Pancreas (tissue), 10 donors: ENCODE measurements around the gene ADRM1. TPM values are rescaled to one million over a fixed set of nuclear protein-coding genes. Genes with fewer than 3 reads are reported as not detected.
A peak's percentile ranks its signal among the peaks of the same experiment; 100 is the strongest.

Source experiments
- ATAC-seq, 4 donors: fragments of 200-7000 bp; cut with Tn5 transposase; one replicate each; pipeline versions ENCODE4 v1.8.0 to v1.9.1; 2020; ENCODE audit warnings: mild to moderate bottlenecking in 4 of 4, moderate library complexity in 4 of 4
- DNase-seq, 6 donors: peaks; one replicate each; pipeline ENCODE4 v3.0.0-alpha.2; 2020
- FAIRE-seq: peaks from 2 replicates; lab custom pipeline; 2012; peaks lifted over from hg19 to GRCh38; lab: Jason Lieb, UNC
- H3K27ac ChIP-seq, 4 donors: fragments of 200-600 bp; sonication (generic); 1 replicate in 3 of 4; 2 replicates in 1 of 4; pipeline versions ENCODE4 v1.5.0 to v1.8.0; 2020
- H3K27me3 ChIP-seq, 4 donors: fragments of 200-600 bp; one replicate each; pipeline ENCODE4 v1.8.0; 2021
- H3K36me3 ChIP-seq, 3 donors: fragments of 200-600 bp; sonication (generic) in 1 of 3; one replicate each; pipeline versions ENCODE4 v1.5.0 to v1.8.0; 2020 to 2021
- H3K4me1 ChIP-seq, 3 donors: fragments of 200-600 bp; one replicate each; pipeline ENCODE4 v1.8.0; 2021
- H3K4me3 ChIP-seq, 4 donors: fragments of 200-600 bp; sonication (generic) in 2 of 4; one replicate each; pipeline versions ENCODE4 v1.5.0 to v1.8.0; 2020 to 2021
- H3K9me3 ChIP-seq, 4 donors: fragments of 200-600 bp; one replicate each; pipeline ENCODE4 v1.8.0; 2021
- WGBS, 2 donors: extraction: QIAGEN DNeasy Blood & Tissue Kit; methylation state at CpG; one replicate each; pipeline ENCODE4 v1.1.7; 2013; 5-methylcytosine and 5-hydroxymethylcytosine counted together
- intact Hi-C, 3 donors: fragments of 100-400 bp; cut with DNase I; formaldehyde crosslinking; loops; one replicate each; pipeline versions ENCODE4 v1.11.1 to v1.14.2; 2022
- polyA plus RNA-seq, 2 donors: library from polyadenylated mRNA; stranded (reverse); fragments of 200-250 nt; gene quantifications; one replicate each; pipeline ENCODE4 v1.2.3, GENCODE V29; 2013
- total RNA-seq, 6 donors: library from RNA; stranded (reverse); fragmentation: NEBNext Ultra II Directional in 4 of 6; extraction: Animal tissue kit (Norgen Biotek cat#: 25700) in 4 of 6; gene quantifications; one replicate each; pipeline versions ENCODE4 v1.2.1 to v1.2.4, GENCODE V29; 2021 to 2023
- TF ChIP-seq, protein P1 (sequence below), 4 donors: fragments of 200-600 bp; sonication (generic) in 3 of 4; IDR thresholded peaks; one replicate each; pipeline versions ENCODE4 v1.5.0 to v1.8.0; 2021; ENCODE audit warnings: antibody characterized with exemption in 4 of 4
- donor health status: healthy with polysubstance abuse.
- donor health status: DM: no; HTN: no; CAD: no; lungs with moderate emphysema.
- donor health status: DM: no; HTN: no; CAD: no.
- donor health status: control.
- donor health status: control.
- donor health status: Bipolar disorder and iron deficiency.
- donor health status: DM: yes; HTN: yes; CAD: no.
- donor health status: DM: no; HTN: no; CAD: no.
- donor health status: DM: no; HTN: no; CAD: no.
- donor health status: DM: yes; HTN: yes; CAD: no.

The ADRM1 gene
- total and polyA plus RNA-seq, 8 donors, result 33.3 to 76.0 (median 41.7) TPM

DNA sequence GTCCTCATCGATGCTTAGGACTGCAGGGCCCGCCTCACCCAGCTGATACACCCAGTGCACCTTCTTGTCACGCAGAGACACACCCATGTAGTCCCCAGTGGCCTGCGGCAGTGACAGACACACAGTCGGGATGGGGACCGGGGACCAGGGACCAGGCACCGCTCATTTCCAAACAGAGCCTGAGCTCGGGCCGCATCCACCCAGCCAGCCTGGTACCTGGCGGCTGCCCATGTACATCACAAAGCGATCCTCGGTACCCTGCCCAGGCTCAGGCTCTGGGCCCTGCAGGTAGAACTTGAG is 11.5 kb downstream of the ADRM1 start:
- intact Hi-C loops, result no loop called here
- H3K27ac ChIP-seq, result no peak overlapping the region
- TF ChIP-seq, protein P1, sequence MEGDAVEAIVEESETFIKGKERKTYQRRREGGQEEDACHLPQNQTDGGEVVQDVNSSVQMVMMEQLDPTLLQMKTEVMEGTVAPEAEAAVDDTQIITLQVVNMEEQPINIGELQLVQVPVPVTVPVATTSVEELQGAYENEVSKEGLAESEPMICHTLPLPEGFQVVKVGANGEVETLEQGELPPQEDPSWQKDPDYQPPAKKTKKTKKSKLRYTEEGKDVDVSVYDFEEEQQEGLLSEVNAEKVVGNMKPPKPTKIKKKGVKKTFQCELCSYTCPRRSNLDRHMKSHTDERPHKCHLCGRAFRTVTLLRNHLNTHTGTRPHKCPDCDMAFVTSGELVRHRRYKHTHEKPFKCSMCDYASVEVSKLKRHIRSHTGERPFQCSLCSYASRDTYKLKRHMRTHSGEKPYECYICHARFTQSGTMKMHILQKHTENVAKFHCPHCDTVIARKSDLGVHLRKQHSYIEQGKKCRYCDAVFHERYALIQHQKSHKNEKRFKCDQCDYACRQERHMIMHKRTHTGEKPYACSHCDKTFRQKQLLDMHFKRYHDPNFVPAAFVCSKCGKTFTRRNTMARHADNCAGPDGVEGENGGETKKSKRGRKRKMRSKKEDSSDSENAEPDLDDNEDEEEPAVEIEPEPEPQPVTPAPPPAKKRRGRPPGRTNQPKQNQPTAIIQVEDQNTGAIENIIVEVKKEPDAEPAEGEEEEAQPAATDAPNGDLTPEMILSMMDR (IDR thresholded peaks at IDR 0.05), result no peak
- H3K27me3 ChIP-seq, result no peaks in the 10 kb centered on the region
- no peaks in the 10 kb centered on the region for H3K9me3 ChIP-seq
- DNase-seq, result no peak
- 91 to 96% methylated on average over 12 of the region's 12 CpGs for WGBS, 2 donors
- H3K4me3 ChIP-seq, result no peak overlapping the region
- FAIRE-seq, result no peak
- no peaks in the 10 kb centered on the region for H3K4me1 ChIP-seq
- ATAC-seq, result no peak
- H3K36me3 ChIP-seq, result peaks cover 4 to 57% (median 5%) of the 10 kb centered on the region in 3 donors

DNA sequence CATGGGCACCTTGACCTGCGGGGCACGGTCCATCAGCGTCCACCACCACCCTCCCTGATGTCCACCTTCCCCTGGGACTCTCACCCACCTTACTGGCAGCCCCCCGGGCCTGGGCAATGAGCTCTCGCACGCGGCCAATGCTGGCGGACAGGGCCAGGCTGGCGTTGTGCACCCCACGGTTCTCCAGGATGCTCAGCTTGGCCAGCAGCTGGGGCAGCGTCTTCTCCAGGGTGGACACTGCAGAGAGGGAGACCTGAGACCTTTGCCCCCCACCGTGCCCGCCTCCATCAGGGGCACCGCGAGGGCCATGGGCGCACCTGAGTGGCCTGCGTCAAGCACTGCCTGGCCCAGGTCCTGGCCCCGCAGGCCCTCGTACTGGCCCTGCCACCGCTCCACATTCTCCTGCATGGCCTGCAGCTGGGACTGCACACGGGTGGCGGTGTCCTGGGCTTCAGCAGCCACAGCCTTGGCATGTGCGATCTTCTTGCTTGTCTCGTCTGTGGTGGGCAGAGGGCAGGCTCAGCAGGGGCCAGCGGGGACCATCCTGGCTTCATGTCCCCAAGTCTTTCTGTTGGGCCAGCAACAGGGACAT is 12.0 kb downstream of the ADRM1 start:
- Histone ChIP-seq H3K4me1 (no peaks in the 10 kb centered on the region), H3K27ac (no peak overlapping the region), H3K4me3 (no peak overlapping the region), H3K9me3 (no peaks in the 10 kb centered on the region), H3K27me3 (no peaks in the 10 kb centered on the region), H3K36me3 (peaks cover 4 to 57% (median 5%) of the 10 kb centered on the region in 3 donors)
- FAIRE-seq (no peak), DNase-seq (no peak), ATAC-seq (no peak)
- TF ChIP-seq, protein P1 (IDR thresholded peaks at IDR 0.05), result no peak
- intact Hi-C loops, result no loop called here
- WGBS, 2 donors, result 93 to 94% methylated on average over 25 of the region's 25 CpGs

DNA sequence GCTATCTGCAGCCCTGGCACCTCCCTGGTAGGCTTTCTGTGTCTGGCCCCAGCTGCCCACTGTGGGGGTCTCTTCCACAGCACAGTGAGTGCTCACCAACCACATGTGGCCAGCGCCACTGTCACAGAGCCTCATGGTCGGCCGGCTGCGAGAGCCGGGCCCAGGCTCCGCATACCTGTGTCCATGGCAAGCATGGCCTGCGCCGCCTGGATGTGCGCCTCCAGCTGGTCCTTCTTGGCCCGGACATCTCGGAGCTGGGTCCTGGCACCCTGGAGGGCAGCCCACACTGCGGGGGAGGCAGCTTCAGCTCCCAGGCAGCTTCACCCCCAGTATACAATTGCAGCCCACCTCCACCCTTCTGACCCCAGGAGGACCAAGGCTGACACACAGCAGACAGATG is 13.0 kb downstream of the ADRM1 start:
- FAIRE-seq (no peak), ATAC-seq (no peak), DNase-seq (no peak)
- Histone ChIP-seq H3K27me3 (no peaks in the 10 kb centered on the region), H3K4me1 (no peaks in the 10 kb centered on the region), H3K27ac (no peak overlapping the region), H3K9me3 (no peaks in the 10 kb centered on the region), H3K4me3 (no peak overlapping the region), H3K36me3 (peaks cover 4 to 57% (median 5%) of the 10 kb centered on the region in 3 donors)
- intact Hi-C loops, result no loop called here
- 95 to 96% methylated on average over 12 of the region's 12 CpGs for WGBS, 2 donors
- TF ChIP-seq, protein P1 (IDR thresholded peaks at IDR 0.05), result no peak

DNA sequence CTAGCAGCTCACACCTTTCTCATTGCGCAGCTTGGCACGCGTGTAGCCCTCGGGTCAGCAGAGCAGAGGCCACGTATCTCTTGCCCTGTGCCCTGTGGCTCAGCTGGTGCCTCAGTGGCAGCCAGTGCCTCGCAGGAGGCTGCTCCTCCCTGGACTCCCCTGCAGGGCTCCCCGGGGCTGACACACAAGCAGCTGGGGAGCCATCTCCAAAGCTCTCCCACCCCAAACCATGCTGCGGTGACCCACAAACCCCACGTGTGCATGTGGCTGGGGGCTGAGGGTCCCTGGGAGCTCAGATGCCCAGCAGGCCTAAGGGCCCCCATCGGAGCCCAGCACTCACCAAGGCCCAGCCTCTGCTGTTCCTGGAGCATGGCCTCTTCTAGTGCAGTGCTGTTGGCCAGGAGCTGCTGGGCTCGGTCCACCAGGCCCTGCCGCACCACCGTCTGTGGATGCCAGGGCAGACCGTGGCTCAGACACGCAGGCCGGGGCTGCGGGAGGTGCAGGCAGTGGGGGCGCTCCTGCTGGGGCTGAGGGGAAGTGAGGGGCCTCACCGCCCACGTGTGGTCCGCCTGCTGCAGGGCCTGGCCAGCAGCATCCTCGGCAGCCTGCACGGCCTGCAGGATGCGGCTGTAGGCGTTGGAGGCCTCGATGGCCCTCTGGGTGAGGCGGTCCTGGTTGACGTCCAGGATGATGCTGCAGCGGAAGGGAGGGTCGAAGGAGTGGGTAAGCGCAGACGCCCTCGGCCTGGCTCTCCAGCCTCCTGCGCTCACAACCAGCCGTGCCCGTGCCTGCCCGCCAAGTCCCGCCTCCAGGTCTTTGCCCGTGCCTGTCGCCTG is 13.8 kb downstream of the ADRM1 start:
- TF ChIP-seq, protein P1 (IDR thresholded peaks at IDR 0.05), result no peak
- no peaks in the 10 kb centered on the region for H3K9me3 ChIP-seq
- FAIRE-seq (no peak), DNase-seq (peak in 2 of 6 donors; percentile 40 to 80), ATAC-seq (no peak)
- H3K27me3 ChIP-seq, result no peaks in the 10 kb centered on the region
- H3K4me3 ChIP-seq, result no peak overlapping the region
- H3K27ac ChIP-seq, result no peak overlapping the region
- WGBS, 2 donors, result 89 to 94% methylated on average over 38 to 40 of the region's 40 CpGs
- intact Hi-C loops, result no loop called here
- no peaks in the 10 kb centered on the region for H3K4me1 ChIP-seq
- H3K36me3 ChIP-seq, result peaks cover 4 to 49% (median 5%) of the 10 kb centered on the region in 3 donors
